ENCODE data around the gene IQGAP2. TPM values are rescaled to one million over a fixed set of nuclear protein-coding genes. Genes with fewer than 3 reads are reported as not detected.

The IQGAP2 gene
- total RNA-seq, 1 donor from 2014 or later, result 43.5 TPM

GRCh38 chr5:76388791-76389512 lies 14.1 kb upstream of the IQGAP2 start:
- peaks cover 3% of the 10 kb centered on the region for H3K27me3 Mint-ChIP-seq (ENCODE audit: insufficient read depth)
- intact Hi-C loops (cut with micrococcal nuclease), result no loop called here
- DNase-seq (ENCODE audit: low spot score), result no peak
- H3K36me3 Mint-ChIP-seq (ENCODE audit: low read depth), result peaks cover 1% of the 10 kb centered on the region
- no peak overlapping the region for H3K27ac Mint-ChIP-seq
- peaks cover 53% of the 10 kb centered on the region for H3K4me1 Mint-ChIP-seq (ENCODE audit: low read depth)
- H3K9me3 Mint-ChIP-seq, result no peaks in the 10 kb centered on the region
- H3K4me3 Mint-ChIP-seq, result no peak overlapping the region

- Mint-ChIP-seq H3K27ac (no peak overlapping the region), H3K27me3 (ENCODE audit: insufficient read depth) (peaks cover 3% of the 10 kb centered on the region), H3K36me3 (ENCODE audit: low read depth) (peaks cover 1% of the 10 kb centered on the region), H3K4me3 (no peak overlapping the region), H3K4me1 (ENCODE audit: low read depth) (peaks cover 55% of the 10 kb centered on the region), H3K9me3 (no peaks in the 10 kb centered on the region)
- DNase-seq (ENCODE audit: low spot score), result no peak
- intact Hi-C loops (cut with micrococcal nuclease), result no loop called here
Observed at GRCh38 chr5:76389513-76390154, 13.5 kb upstream of the IQGAP2 start.

GRCh38 chr5:76391014-76391413 lies 12.1 kb upstream of the IQGAP2 start:
- Mint-ChIP-seq H3K4me3 (no peak overlapping the region), H3K27ac (no peak overlapping the region), H3K9me3 (no peaks in the 10 kb centered on the region), H3K4me1 (ENCODE audit: low read depth) (peaks cover 51% of the 10 kb centered on the region), H3K27me3 (ENCODE audit: insufficient read depth) (peaks cover 5% of the 10 kb centered on the region), H3K36me3 (ENCODE audit: low read depth) (peaks cover 1% of the 10 kb centered on the region)
- intact Hi-C loops (cut with micrococcal nuclease), result loop anchor here (1.0 kb wide), 1 partner anchor 48 kb away; no protein-coding TSS in a partner anchor
- DNase-seq (ENCODE audit: low spot score), result no peak

- peaks cover 3% of the 10 kb centered on the region for H3K36me3 Mint-ChIP-seq (ENCODE audit: low read depth)
- H3K9me3 Mint-ChIP-seq, result no peaks in the 10 kb centered on the region
- H3K27ac Mint-ChIP-seq, result no peak overlapping the region
- intact Hi-C loops (cut with micrococcal nuclease), result no loop called here
- peaks cover 6% of the 10 kb centered on the region for H3K27me3 Mint-ChIP-seq (ENCODE audit: insufficient read depth)
- H3K4me3 Mint-ChIP-seq, result no peak overlapping the region
- DNase-seq (ENCODE audit: low spot score), result no peak
- H3K4me1 Mint-ChIP-seq (ENCODE audit: low read depth), result peaks cover 51% of the 10 kb centered on the region
Observed at GRCh38 chr5:76393035-76393680, 9.9 kb upstream of the IQGAP2 start.

GRCh38 chr5:76397200-76397599 lies 5.9 kb upstream of the IQGAP2 start:
- H3K36me3 Mint-ChIP-seq (ENCODE audit: low read depth), result peaks cover 6% of the 10 kb centered on the region
- peaks cover 38% of the 10 kb centered on the region for H3K4me1 Mint-ChIP-seq (ENCODE audit: low read depth)
- no peak overlapping the region for H3K27ac Mint-ChIP-seq
- H3K27me3 Mint-ChIP-seq (ENCODE audit: insufficient read depth), result peaks cover 7% of the 10 kb centered on the region
- H3K4me3 Mint-ChIP-seq, result no peak overlapping the region
- no peaks in the 10 kb centered on the region for H3K9me3 Mint-ChIP-seq
- intact Hi-C loops (cut with micrococcal nuclease), result no loop called here
- no peak for DNase-seq (ENCODE audit: low spot score)

- no peak overlapping the region for H3K27ac Mint-ChIP-seq
- DNase-seq (ENCODE audit: low spot score), result no peak
- peaks cover 7% of the 10 kb centered on the region for H3K27me3 Mint-ChIP-seq (ENCODE audit: insufficient read depth)
- no peaks in the 10 kb centered on the region for H3K9me3 Mint-ChIP-seq
- intact Hi-C loops (cut with micrococcal nuclease), result no loop called here
- no peak overlapping the region for H3K4me3 Mint-ChIP-seq
- peaks cover 5% of the 10 kb centered on the region for H3K36me3 Mint-ChIP-seq (ENCODE audit: low read depth)
- peaks cover 31% of the 10 kb centered on the region for H3K4me1 Mint-ChIP-seq (ENCODE audit: low read depth)
Observed at GRCh38 chr5:76399268-76399667, 3.8 kb upstream of the IQGAP2 start.

GRCh38 chr5:76400466-76400865 lies 2.6 kb upstream of the IQGAP2 start:
- peaks cover 5% of the 10 kb centered on the region for H3K27me3 Mint-ChIP-seq (ENCODE audit: insufficient read depth)
- no peaks in the 10 kb centered on the region for H3K9me3 Mint-ChIP-seq
- peaks cover 5% of the 10 kb centered on the region for H3K36me3 Mint-ChIP-seq (ENCODE audit: low read depth)
- intact Hi-C loops (cut with micrococcal nuclease), result loop anchor here (5.0 to 10.0 kb wide), 4 partner anchors 292 to 1066 kb away; partner anchors contain the start of genes CERT1, HMGCR, POC5 and POLK
- no peak overlapping the region for H3K27ac Mint-ChIP-seq
- no peak overlapping the region for H3K4me3 Mint-ChIP-seq
- no peak for DNase-seq (ENCODE audit: low spot score)
- peaks cover 37% of the 10 kb centered on the region for H3K4me1 Mint-ChIP-seq (ENCODE audit: low read depth)

- Mint-ChIP-seq H3K4me1 (ENCODE audit: low read depth) (peaks cover 51% of the 10 kb centered on the region), H3K27ac (peak overlapping the region; percentile 99), H3K27me3 (ENCODE audit: insufficient read depth) (peaks cover 4% of the 10 kb centered on the region), H3K4me3 (peak overlapping the region; percentile 85), H3K36me3 (ENCODE audit: low read depth) (peaks cover 12% of the 10 kb centered on the region), H3K9me3 (no peaks in the 10 kb centered on the region)
- no peak for DNase-seq (ENCODE audit: low spot score)
- intact Hi-C loops (cut with micrococcal nuclease), result loop anchor here (1.0 to 10.0 kb wide), 13 partner anchors 34 to 1067 kb away; partner anchors contain the start of genes CERT1, HMGCR, POC5 and POLK
Observed at GRCh38 chr5:76401801-76402250, 1.3 kb upstream of the IQGAP2 start.

GRCh38 chr5:76402251-76402885 lies 717 bp upstream of the IQGAP2 start:
- intact Hi-C loops (cut with micrococcal nuclease), result loop anchor here (1.0 to 10.0 kb wide), 13 partner anchors 34 to 1068 kb away; partner anchors contain the start of genes CERT1, HMGCR, POC5 and POLK
- peak overlapping the region; percentile 85 for H3K4me3 Mint-ChIP-seq
- peaks cover 56% of the 10 kb centered on the region for H3K4me1 Mint-ChIP-seq (ENCODE audit: low read depth)

GRCh38 chr5:76403766-76404222 lies 709 bp downstream of the IQGAP2 start:
- peak; percentile 60 for DNase-seq (ENCODE audit: low spot score)
- no peaks in the 10 kb centered on the region for H3K9me3 Mint-ChIP-seq
- peak overlapping the region; percentile 93 for H3K27ac Mint-ChIP-seq
- intact Hi-C loops (cut with micrococcal nuclease), result loop anchor here (1.0 to 10.0 kb wide), 11 partner anchors 70 to 1069 kb away; partner anchors contain the start of genes CERT1, HMGCR, POC5 and POLK
- H3K27me3 Mint-ChIP-seq (ENCODE audit: insufficient read depth), result no peaks in the 10 kb centered on the region
- H3K36me3 Mint-ChIP-seq (ENCODE audit: low read depth), result peaks cover 18% of the 10 kb centered on the region
- H3K4me3 Mint-ChIP-seq, result peak overlapping the region; percentile 98
- peaks cover 67% of the 10 kb centered on the region for H3K4me1 Mint-ChIP-seq (ENCODE audit: low read depth)

More at GRCh38 chr5:76402251-76402885, 717 bp upstream of the IQGAP2 start:
- peak; percentile 76 for DNase-seq (ENCODE audit: low spot score)
- Mint-ChIP-seq H3K9me3 (no peaks in the 10 kb centered on the region), H3K27me3 (ENCODE audit: insufficient read depth) (peaks cover 4% of the 10 kb centered on the region), H3K27ac (peak overlapping the region; percentile 99), H3K36me3 (ENCODE audit: low read depth) (peaks cover 15% of the 10 kb centered on the region)

- DNase-seq (ENCODE audit: low spot score), result peak; percentile 74
- intact Hi-C loops (cut with micrococcal nuclease), result loop anchor here (1.0 to 10.0 kb wide), 7 partner anchors 69 to 1070 kb away; partner anchors contain the start of genes CERT1, HMGCR, POC5 and POLK
- Mint-ChIP-seq H3K4me3 (peak overlapping the region; percentile 98), H3K9me3 (no peaks in the 10 kb centered on the region), H3K4me1 (ENCODE audit: low read depth) (peaks cover 74% of the 10 kb centered on the region), H3K27ac (peak overlapping the region; percentile 93), H3K27me3 (ENCODE audit: insufficient read depth) (no peaks in the 10 kb centered on the region), H3K36me3 (ENCODE audit: low read depth) (peaks cover 19% of the 10 kb centered on the region)
Observed at GRCh38 chr5:76404223-76405211, 1.4 kb downstream of the IQGAP2 start.

All from activated T-helper 1 cell treated with anti-CD3 and anti-CD28 coated beads, Interleukin-12 subunit alpha, Interleukin-12 subunit beta, Interleukin-2, Interleukin-4 antibody, amounts not matched to agents 30 ng/mL and 10 ng/mL and 1 ng/mL, durations not matched to agents 14 hours and 24 hours and 36 hours (primary cell).